Brain microvascular endothelial cell (primary cell): ENCODE measurements around the gene GFPT2.

Source experiments
- DNase-seq: peaks from one replicate; pipeline ENCODE4 v3.0.0-alpha.2; 2020
- H3K27ac ChIP-seq: fragments of 250-450 bp; sonication (Bioruptor Pico); 2 replicates; pipeline ENCODE4 v1.5.1; 2020; ENCODE audit warnings: mild to moderate bottlenecking, moderate library complexity
- H3K27me3 ChIP-seq: fragments of 250-450 bp; sonication (Bioruptor Pico); replicated peaks from 2 replicates; pipeline ENCODE4 v1.5.1; 2020; ENCODE audit warnings: mild to moderate bottlenecking
- H3K36me3 ChIP-seq: fragments of 250-450 bp; sonication (Bioruptor Pico); replicated peaks from 2 replicates; pipeline ENCODE4 v1.5.1; 2020; ENCODE audit warnings: mild to moderate bottlenecking
- H3K4me3 ChIP-seq: 2 replicates; pipeline ENCODE4 v1.5.1; 2011; ENCODE audit warnings: low read depth, mild to moderate bottlenecking, control low read depth, low read length, moderate library complexity
- in situ Hi-C: cut with HindIII; loops from 2 replicates; pipeline ENCODE4 v1.10.0; 2017; ENCODE audit warnings: low sequenced_read_pairs, low pct_ligation_motif_present
- TF ChIP-seq, protein P1 (sequence below): IDR thresholded peaks from 2 replicates; pipeline ENCODE4 v1.5.1; 2011; ENCODE audit warnings: low read depth, mild to moderate bottlenecking, moderate library complexity, low read length, control low read depth, inconsistent platforms; ENCODE audit errors: missing control alignments

GFPT2 gene

GRCh38 chr5:180313677-180314505 is 39.2 kb downstream of the GFPT2 start:
- in situ Hi-C loops: no loop called here
- TF ChIP-seq, protein P1, sequence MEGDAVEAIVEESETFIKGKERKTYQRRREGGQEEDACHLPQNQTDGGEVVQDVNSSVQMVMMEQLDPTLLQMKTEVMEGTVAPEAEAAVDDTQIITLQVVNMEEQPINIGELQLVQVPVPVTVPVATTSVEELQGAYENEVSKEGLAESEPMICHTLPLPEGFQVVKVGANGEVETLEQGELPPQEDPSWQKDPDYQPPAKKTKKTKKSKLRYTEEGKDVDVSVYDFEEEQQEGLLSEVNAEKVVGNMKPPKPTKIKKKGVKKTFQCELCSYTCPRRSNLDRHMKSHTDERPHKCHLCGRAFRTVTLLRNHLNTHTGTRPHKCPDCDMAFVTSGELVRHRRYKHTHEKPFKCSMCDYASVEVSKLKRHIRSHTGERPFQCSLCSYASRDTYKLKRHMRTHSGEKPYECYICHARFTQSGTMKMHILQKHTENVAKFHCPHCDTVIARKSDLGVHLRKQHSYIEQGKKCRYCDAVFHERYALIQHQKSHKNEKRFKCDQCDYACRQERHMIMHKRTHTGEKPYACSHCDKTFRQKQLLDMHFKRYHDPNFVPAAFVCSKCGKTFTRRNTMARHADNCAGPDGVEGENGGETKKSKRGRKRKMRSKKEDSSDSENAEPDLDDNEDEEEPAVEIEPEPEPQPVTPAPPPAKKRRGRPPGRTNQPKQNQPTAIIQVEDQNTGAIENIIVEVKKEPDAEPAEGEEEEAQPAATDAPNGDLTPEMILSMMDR: no peak
- H3K4me3 ChIP-seq: no peak overlapping the region
- H3K36me3 ChIP-seq: peaks cover 56% of the 10 kb centered on the region
- no peaks in the 10 kb centered on the region for H3K27me3 ChIP-seq
- no peak overlapping the region for H3K27ac ChIP-seq
- DNase-seq: no peak

DNA sequence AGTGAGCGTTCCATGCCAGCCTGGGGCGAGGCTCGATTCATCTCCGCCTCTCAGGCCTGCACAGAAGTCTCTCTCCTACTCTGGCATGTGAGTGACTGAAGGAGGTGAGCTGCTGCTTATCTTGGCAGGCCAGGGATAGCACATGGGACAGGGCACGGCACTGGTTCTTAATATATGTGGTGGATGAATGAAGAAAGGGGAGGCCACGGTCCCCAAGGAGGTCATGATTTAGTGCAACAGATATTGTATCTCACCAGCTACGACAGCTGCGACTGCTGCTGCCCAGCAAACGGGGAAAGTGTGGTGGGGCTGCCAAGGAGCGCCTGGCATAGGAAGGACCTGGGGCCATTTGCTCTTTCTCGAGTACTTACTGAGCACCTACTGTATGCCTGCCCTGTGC is 41.9 kb downstream of the GFPT2 start:
- TF ChIP-seq, protein P1: no peak
- DNase-seq: no peak
- Histone ChIP-seq H3K27ac (no peak overlapping the region), H3K4me3 (no peak overlapping the region), H3K36me3 (peaks cover 50% of the 10 kb centered on the region), H3K27me3 (no peaks in the 10 kb centered on the region)
- in situ Hi-C loops: no loop called here

DNA sequence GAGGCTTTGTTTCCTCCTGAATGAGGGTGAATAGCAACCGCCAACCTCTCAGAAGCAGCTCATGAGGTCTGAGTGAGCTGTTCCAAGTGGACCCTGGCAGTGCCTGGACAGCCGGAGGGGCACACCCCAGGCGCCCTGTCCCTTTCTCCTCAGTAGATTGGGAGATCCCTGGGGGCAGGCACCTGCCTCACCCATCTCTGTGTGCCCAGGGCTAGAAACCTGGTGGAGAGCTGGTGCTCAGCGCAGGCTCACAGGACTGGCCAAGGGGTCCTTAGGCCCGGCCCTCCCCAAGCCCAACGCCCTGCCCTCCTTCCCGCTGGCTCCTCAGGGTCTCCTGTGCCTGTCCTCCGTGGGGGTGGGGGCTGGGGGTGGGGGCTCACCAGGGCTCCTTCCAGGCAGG is 46.3 kb downstream of the GFPT2 start:
- TF ChIP-seq, protein P1: no peak
- DNase-seq: no peak
- no peak overlapping the region for H3K27ac ChIP-seq
- H3K4me3 ChIP-seq: no peak overlapping the region
- H3K27me3 ChIP-seq: no peaks in the 10 kb centered on the region
- peaks cover 58% of the 10 kb centered on the region for H3K36me3 ChIP-seq
- in situ Hi-C loops: no loop called here

DNA sequence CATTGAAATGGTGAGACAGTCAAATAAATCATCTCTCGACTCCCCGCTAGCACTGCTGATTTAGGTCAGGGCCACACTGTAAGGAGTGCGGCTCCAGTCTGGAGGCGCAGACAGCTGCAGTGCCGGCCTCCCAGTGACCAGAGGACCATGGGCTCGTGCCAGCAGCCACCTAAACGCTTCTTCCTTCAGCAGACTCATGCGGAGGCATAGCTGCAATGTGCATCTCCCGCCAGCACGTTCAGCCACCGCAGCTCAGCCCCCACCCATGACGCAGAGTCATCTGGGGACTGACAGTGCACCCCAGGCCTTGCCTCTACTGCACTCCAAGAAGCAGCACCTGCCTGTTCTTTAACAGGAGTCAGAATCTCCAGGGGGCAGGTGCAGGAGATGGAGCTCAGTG is 47.7 kb downstream of the GFPT2 start:
- Histone ChIP-seq H3K27me3 (no peaks in the 10 kb centered on the region), H3K27ac (no peak overlapping the region), H3K36me3 (peaks cover 68% of the 10 kb centered on the region), H3K4me3 (no peak overlapping the region)
- in situ Hi-C loops: no loop called here
- TF ChIP-seq, protein P1: no peak
- no peak for DNase-seq

GRCh38 chr5:180304431-180305375 is 48.4 kb downstream of the GFPT2 start:
- in situ Hi-C loops: no loop called here
- Histone ChIP-seq H3K36me3 (peaks cover 67% of the 10 kb centered on the region), H3K27ac (no peak overlapping the region), H3K27me3 (no peaks in the 10 kb centered on the region), H3K4me3 (no peak overlapping the region)
- TF ChIP-seq, protein P1: no peak
- DNase-seq: no peak
